HG03460 (cell line): ENCODE results near the gene TAPBP.
"Not testable (repeated sequence)": the region's sequence is repeated elsewhere in the genome, so short reads cannot be mapped to it uniquely, and the experiment has no call there.

ENCODE experiments used
- ATAC-seq: cut with Tn5 transposase; IDR thresholded peaks from one replicate; pipeline ENCODE4 v1.9.1; 2021; ENCODE audit not compliant: unreplicated experiment

Gene TAPBP

GRCh38 chr6:33277663-33278391 is 36.1 kb downstream of the TAPBP start:
- ATAC-seq = no peak

- peak; percentile 50 for ATAC-seq
Observed at GRCh38 chr6:33276864-33277662, 36.8 kb downstream of the TAPBP start, which contains the start of gene B3GALT4. B3GALT4 (plus strand) TSS chr6:33277123; CDS start chr6:33277420, 297 bp downstream.

- ATAC-seq = no peak
Observed at GRCh38 chr6:33276581-33276863, 37.4 kb downstream of the TAPBP start.

GRCh38 chr6:33275795-33276580 is 37.9 kb downstream of the TAPBP start:
- not testable (repeated sequence) for ATAC-seq

GRCh38 chr6:33273924-33274902 is 39.7 kb downstream of the TAPBP start:
- ATAC-seq = no peak

- no peak for ATAC-seq
Observed at GRCh38 chr6:33273129-33273923, 40.6 kb downstream of the TAPBP start.

GRCh38 chr6:33272275-33273128 is 41.4 kb downstream of the TAPBP start:
- peak; percentile 14 for ATAC-seq

- peak; percentile 77 for ATAC-seq
Observed at GRCh38 chr6:33271468-33272274, 42.2 kb downstream of the TAPBP start, which contains the start of the genes RPS18 and VPS52. RPS18 (plus strand) TSS chr6:33272075; CDS start chr6:33272120, 45 bp downstream. VPS52 (minus strand) TSS chr6:33271876; CDS start chr6:33271675, 201 bp downstream.

- ATAC-seq = no peak
Observed at GRCh38 chr6:33271117-33271467, 42.8 kb downstream of the TAPBP start.

- no peak for ATAC-seq
Observed at GRCh38 chr6:33264015-33264414, 49.9 kb downstream of the TAPBP start.

GRCh38 chr6:33262490-33262889 is 51.4 kb downstream of the TAPBP start:
- ATAC-seq = not testable (repeated sequence)

GRCh38 chr6:33259032-33259431 is 54.8 kb downstream of the TAPBP start:
- no peak for ATAC-seq

GRCh38 chr6:33254591-33254990 is 59.3 kb downstream of the TAPBP start:
- no peak for ATAC-seq

- no peak for ATAC-seq
Observed at GRCh38 chr6:33252759-33253158, 61.1 kb downstream of the TAPBP start.

GRCh38 chr6:33251395-33252012 is 62.4 kb downstream of the TAPBP start:
- ATAC-seq = no peak

- ATAC-seq = no peak
Observed at GRCh38 chr6:33250731-33251130, 63.1 kb downstream of the TAPBP start.
